Measurements from ENCODE around the gene ADAMTS2. TPM values are rescaled to one million over a fixed set of nuclear protein-coding genes. Genes with fewer than 3 reads are reported as not detected.
A peak's percentile ranks its signal among the peaks of the same experiment; 100 is the strongest.

Gene ADAMTS2
- total and polyA plus RNA-seq, 2 of the 4 experiments (the other 2 are of a cell fraction): 19.0 to 58.8 TPM

DNA sequence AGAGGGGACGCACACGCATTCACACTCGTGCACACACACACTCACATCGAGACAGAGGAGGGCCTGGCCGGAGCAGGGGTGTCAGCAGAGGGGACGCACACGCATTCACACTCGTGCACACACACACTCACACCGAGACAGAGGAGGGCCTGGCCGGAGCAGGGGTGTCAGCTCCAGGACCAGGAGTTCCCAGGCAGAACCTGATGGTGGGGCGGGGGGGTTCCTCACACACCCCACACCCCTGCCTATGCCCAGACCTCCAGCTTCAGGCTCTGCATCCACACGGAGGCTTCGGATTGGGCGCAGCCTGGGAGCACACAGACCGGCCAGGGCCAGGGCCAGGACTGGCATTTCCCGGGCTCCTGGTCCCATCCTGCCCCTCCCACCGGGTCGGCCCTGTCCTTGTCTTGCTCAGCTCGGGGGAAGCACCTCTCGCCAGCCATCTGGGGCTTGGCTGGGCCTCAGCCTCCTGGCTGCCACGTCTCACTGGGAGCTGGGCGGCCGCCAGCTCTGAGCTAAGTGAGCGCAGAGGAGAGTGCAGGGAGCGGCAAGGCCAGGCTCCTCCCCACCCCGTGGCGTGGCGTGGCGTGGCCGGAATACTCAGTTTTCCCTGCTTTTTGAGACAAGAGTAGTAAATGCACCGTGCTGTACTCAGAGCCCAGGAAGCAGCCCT, 31.3 kb downstream of the ADAMTS2 start:
- peaks cover 2% of the 10 kb centered on the region for H4K20me1 ChIP-seq (ENCODE audit: insufficient read depth, low read length)
- H2AK5ac ChIP-seq (ENCODE audit: low read depth, low read length): peak overlapping the region; percentile 95
- H2AK9ac ChIP-seq (replicated peaks; ENCODE audit: low read depth, low read length, poor library complexity): peak overlapping the region; percentile 99
- H2AFZ ChIP-seq (replicated peaks; ENCODE audit: low read length, poor library complexity): peak overlapping the region; percentile 95
- H3K9me1 ChIP-seq (ENCODE audit: insufficient read depth, low read length): peaks cover 20% of the 10 kb centered on the region
- peak overlapping the region; percentile 78 for H2BK20ac ChIP-seq (ENCODE audit: low read depth, low read length)
- H3K79me1 ChIP-seq (ENCODE audit: low read depth in 1 of 2, low read length in 2 of 2): peaks cover 11 to 66% of the 10 kb centered on the region in 2 experiments; a peak in 3 of 4 replicates
- in situ Hi-C loops (cut with MboI; ENCODE audit: low sequenced_read_pairs): no loop called here
- peak overlapping the region; percentile 98 for H3K4ac ChIP-seq (ENCODE audit: low read depth, low read length)
- dilution Hi-C loops (cut with HindIII; ENCODE audit: low sequenced_read_pairs, unreplicated experiment): no loop called here
- H3K4me2 ChIP-seq (ENCODE audit: low read depth, low read length): peak overlapping the region; percentile 27
- peaks cover 3% of the 10 kb centered on the region for H3K9me3 ChIP-seq (ENCODE audit: control insufficient read depth, insufficient read depth, low read length)
- peak overlapping the region; percentile 68; the same call in 1 of the 2 replicates for H3K56ac ChIP-seq (ENCODE audit: extremely low read depth, insufficient read depth, low read length)
- no peak overlapping the region for H3K4me3 ChIP-seq (ENCODE audit: insufficient read depth, low read depth, low read length)
- H2BK5ac ChIP-seq (ENCODE audit: low read depth, low read length, poor library complexity, severe bottlenecking): peak overlapping the region; percentile 75
- H3K9ac ChIP-seq (ENCODE audit: low read depth, low read length): peak overlapping the region; percentile 76
- peaks cover 14% of the 10 kb centered on the region for H3K4me1 ChIP-seq (ENCODE audit: control insufficient read depth, insufficient read depth, low read length)
- 16% methylated on average over 15 of the region's 31 CpGs; no CpG with 5 or more reads in 1 of the 2 experiments for WGBS, 2 experiments (ENCODE audit: extremely low coverage in 2 of 2, insufficient read length in 1 of 2)
- H3K36me3 ChIP-seq (ENCODE audit: control insufficient read depth, insufficient read depth, low read length): no peaks in the 10 kb centered on the region; the same call in 1 of the 2 replicates
- BruUV-seq (replicated peaks): no TSS peak
- peak overlapping the region; percentile 99 for H4K91ac ChIP-seq (ENCODE audit: insufficient read depth, low read depth, low read length)
- peak overlapping the region; percentile 91 for H3K14ac ChIP-seq (replicated peaks; ENCODE audit: low read depth, low read length)
- H2BK120ac ChIP-seq (ENCODE audit: low read depth, low read length): peak overlapping the region; percentile 95
- H3K27ac ChIP-seq (ENCODE audit: insufficient read depth, low read length): peak overlapping the region; percentile 82
- H3K18ac ChIP-seq (ENCODE audit: low read depth, low read length): peak overlapping the region; percentile 58
- peak overlapping the region; percentile 86 for H4K5ac ChIP-seq (ENCODE audit: low read depth, low read length)
- ATAC-seq (ENCODE audit: low read depth): peak; percentile 97
- no peaks in the 10 kb centered on the region for H3K27me3 ChIP-seq (ENCODE audit: control insufficient read depth, insufficient read depth, low read length)
- no peak for TF ChIP-seq RCOR1 (IDR thresholded peaks at IDR 0.05; ENCODE audit: insufficient replicate concordance, low read length)
- TF ChIP-seq MXI1 (IDR thresholded peaks at IDR 0.05; ENCODE audit: borderline replicate concordance, low read depth, low read length): peak; percentile 79; the same call in 1 of the 2 replicates
- TF ChIP-seq, protein P1, sequence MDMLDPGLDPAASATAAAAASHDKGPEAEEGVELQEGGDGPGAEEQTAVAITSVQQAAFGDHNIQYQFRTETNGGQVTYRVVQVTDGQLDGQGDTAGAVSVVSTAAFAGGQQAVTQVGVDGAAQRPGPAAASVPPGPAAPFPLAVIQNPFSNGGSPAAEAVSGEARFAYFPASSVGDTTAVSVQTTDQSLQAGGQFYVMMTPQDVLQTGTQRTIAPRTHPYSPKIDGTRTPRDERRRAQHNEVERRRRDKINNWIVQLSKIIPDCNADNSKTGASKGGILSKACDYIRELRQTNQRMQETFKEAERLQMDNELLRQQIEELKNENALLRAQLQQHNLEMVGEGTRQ (IDR thresholded peaks at IDR 0.05; ENCODE audit: low read depth, low read length): peak; percentile 26; the same call in 1 of the 2 replicates
- peak; percentile 76 for TF ChIP-seq MAZ (IDR thresholded peaks at IDR 0.05; ENCODE audit: borderline replicate concordance, low read depth, low read length)
- TF ChIP-seq RAD21 (IDR thresholded peaks at IDR 0.05; ENCODE audit: low read length): peak; percentile 27; the same call in 1 of the 2 replicates
- peak; percentile 96 for DNase-seq
- peak overlapping the region; percentile 86; the same call in 1 of the 2 replicates for H3K23ac ChIP-seq (ENCODE audit: low read depth, low read length)
- intact Hi-C loops (cut with micrococcal nuclease): loop anchor here (1.0 kb wide), 1 partner anchor 49 kb away; no protein-coding TSS in a partner anchor
- CTCF ChIA-PET: interaction anchor here (1.0 to 1.1 kb wide), 2 partner anchors 11 to 101 kb away, joined by 3 read pairs; no protein-coding TSS in a partner anchor
- H4K8ac ChIP-seq (ENCODE audit: low read depth in 2 of 2, low read length in 2 of 2): peak overlapping the region; percentile 96 to 97
- POLR2A ChIA-PET (ENCODE audit: unreplicated experiment): interaction anchor here (1.0 kb wide), 1 partner anchor 41 kb away, joined by 3 read pairs; no protein-coding TSS in a partner anchor
- H2BK15ac ChIP-seq (ENCODE audit: low read depth, low read length): peak overlapping the region; percentile 38; the same call in 1 of the 3 replicates
